Upper lobe of left lung (tissue), 6 donors: ENCODE data around the gene ASIP. TPM values are rescaled to one million over a fixed set of nuclear protein-coding genes. Genes with fewer than 3 reads are reported as not detected.
"Not testable (repeated sequence)": the region's sequence is repeated elsewhere in the genome, so short reads cannot be mapped to it uniquely, and the experiment has no call there.

ENCODE experiments used
- ATAC-seq, 2 donors: fragments of 200-7000 bp; cut with Tn5 transposase; one replicate each; pipeline ENCODE4 v1.9.1; 2022; ENCODE audit warnings: mild to moderate bottlenecking in 2 of 2, moderate library complexity in 2 of 2; ENCODE audit not compliant: low FRiP score in 2 of 2
- DNase-seq, 2 donors: peaks; one replicate each; pipeline ENCODE4 v3.0.0-alpha.2; 2019 to 2020
- H3K27ac ChIP-seq, 4 donors: fragments of 200-600 bp; sonication (generic); one replicate each; pipeline ENCODE4 v1.5.1; 2016 to 2019
- H3K27me3 ChIP-seq, 4 donors: fragments of 200-600 bp; sonication (generic); one replicate each; pipeline ENCODE4 v1.5.1; 2017 to 2019
- H3K36me3 ChIP-seq, 4 donors: fragments of 200-600 bp; sonication (generic); one replicate each; pipeline ENCODE4 v1.5.1; 2016 to 2019
- H3K4me1 ChIP-seq, 4 donors: fragments of 200-600 bp; sonication (generic); one replicate each; pipeline ENCODE4 v1.5.1; 2018 to 2019
- H3K4me3 ChIP-seq, 4 donors: fragments of 200-600 bp; sonication (generic); one replicate each; pipeline ENCODE4 v1.5.1; 2017 to 2019; ENCODE audit warnings: mild to moderate bottlenecking in 2 of 4, moderate library complexity in 1 of 4
- H3K9me3 ChIP-seq, 4 donors: fragments of 200-600 bp; sonication (generic); one replicate each; pipeline ENCODE4 v1.5.1; 2018 to 2019
- CTCF ChIP-seq, 6 experiments: fragments of 450-650 bp in 4 of 6; fragments of 200-600 bp in 2 of 6; sonication (generic) in 2 of 6; IDR thresholded peaks; one replicate each; pipeline ENCODE4 v1.5.1; 2016 to 2019; ENCODE audit warnings: antibody characterized with exemption in 6 of 6
- EP300 ChIP-seq, 4 donors: sonication (generic); formaldehyde crosslinking; IDR thresholded peaks; one replicate each; pipeline ENCODE4 v1.5.1; 2017; ENCODE audit warnings: antibody characterized with exemption in 4 of 4, control low read depth in 2 of 4
- POLR2A ChIP-seq, 4 donors: fragments of 450-650 bp; IDR thresholded peaks; one replicate each; pipeline ENCODE4 v1.5.1; 2016 to 2017; ENCODE audit warnings: antibody characterized with exemption in 4 of 4, mild to moderate bottlenecking in 2 of 4
- POLR2AphosphoS5 ChIP-seq, 2 donors: sonication (generic); formaldehyde crosslinking; IDR thresholded peaks; one replicate each; pipeline ENCODE4 v1.5.1; 2017; ENCODE audit warnings: antibody characterized with exemption in 2 of 2
- WGBS, 2 donors: methylation state at CpG; one replicate each; pipeline ENCODE4 v1.1.5; 2017 to 2018; 5-methylcytosine and 5-hydroxymethylcytosine counted together
- total RNA-seq, 6 donors: library from RNA; depleted of rRNA in 4 of 6; stranded (reverse); fragments of >200 nt in 4 of 6; gene quantifications; one replicate each; pipeline versions ENCODE4 v1.1.0 to v1.2.1, GENCODE V29; 2016 to 2021
- donor health status: DM: no; HTN: no; CAD: no; lungs with moderate emphysema.
- donor health status: DM: no; HTN: yes; CAD: no; lungs with severe emphysema.

ASIP gene
- total RNA-seq, 6 donors from 2014 or later: 0.47 to 0.54 TPM; not detected in 4

GRCh38 chr20:34216382-34216742 lies 24.9 kb upstream of the ASIP start:
- TF ChIP-seq POLR2AphosphoS5 (IDR thresholded peaks at IDR 0.05) (no peak), POLR2A (IDR thresholded peaks at IDR 0.05) (no peak), EP300 (IDR thresholded peaks at IDR 0.05) (no peak), CTCF (IDR thresholded peaks at IDR 0.05) (no peak)
- DNase-seq (no peak), ATAC-seq (no peak)
- Histone ChIP-seq H3K9me3 (peaks cover 0 to 7% (median 1%) of the 10 kb centered on the region in 4 donors), H3K4me1 (peaks cover 5 to 15% (median 12%) of the 10 kb centered on the region in 4 donors), H3K4me3 (peak overlapping the region in 3 of 4 donors; percentile 35 to 52 (median 51)), H3K27ac (peak overlapping the region; percentile 58 to 82 (median 78)), H3K36me3 (no peaks in the 10 kb centered on the region), H3K27me3 (no peaks in the 10 kb centered on the region)
- WGBS, 2 donors: 8 to 11% methylated on average over 2 of the region's 2 CpGs

- H3K9me3 ChIP-seq: no peaks in the 10 kb centered on the region
- no peak overlapping the region for H3K27ac ChIP-seq
- H3K4me1 ChIP-seq: peaks cover 5 to 13% (median 9%) of the 10 kb centered on the region in 4 donors
- TF ChIP-seq POLR2AphosphoS5 (IDR thresholded peaks at IDR 0.05) (no peak), POLR2A (IDR thresholded peaks at IDR 0.05) (no peak), EP300 (IDR thresholded peaks at IDR 0.05) (no peak), CTCF (IDR thresholded peaks at IDR 0.05) (no peak)
- ATAC-seq (no peak), DNase-seq (no peak)
- no peaks in the 10 kb centered on the region for H3K27me3 ChIP-seq
- WGBS, 2 donors: 52 to 57% methylated on average over 5 of the region's 5 CpGs
- H3K4me3 ChIP-seq: no peak overlapping the region
- H3K36me3 ChIP-seq: no peaks in the 10 kb centered on the region
Observed at GRCh38 chr20:34220561-34220960, 20.7 kb upstream of the ASIP start.

GRCh38 chr20:34222208-34222607 lies 19.0 kb upstream of the ASIP start:
- Histone ChIP-seq H3K4me3 (no peak overlapping the region), H3K4me1 (peaks cover 0 to 4% (median 0%) of the 10 kb centered on the region in 4 donors), H3K9me3 (no peaks in the 10 kb centered on the region), H3K27ac (no peak overlapping the region), H3K36me3 (no peaks in the 10 kb centered on the region), H3K27me3 (no peaks in the 10 kb centered on the region)
- 31 to 70% methylated on average over 3 of the region's 3 CpGs for WGBS, 2 donors
- ATAC-seq (peak in 1 of 2 donors; percentile 83), DNase-seq (peak in 1 of 2 donors; percentile 55)
- TF ChIP-seq CTCF (IDR thresholded peaks at IDR 0.05) (no peak), POLR2AphosphoS5 (IDR thresholded peaks at IDR 0.05) (no peak), POLR2A (IDR thresholded peaks at IDR 0.05) (no peak), EP300 (IDR thresholded peaks at IDR 0.05) (no peak)

GRCh38 chr20:34224251-34224650 lies 17.0 kb upstream of the ASIP start:
- not testable (repeated sequence) for DNase-seq, H3K27ac ChIP-seq, H3K27me3 ChIP-seq, H3K36me3 ChIP-seq, H3K4me3 ChIP-seq, ATAC-seq, H3K4me1 ChIP-seq, H3K9me3 ChIP-seq
- 87 to 100% methylated on average over 1 of the region's 2 CpGs for WGBS, 2 donors

GRCh38 chr20:34231634-34232033 lies 9.6 kb upstream of the ASIP start:
- no peak overlapping the region for H3K4me3 ChIP-seq
- no peaks in the 10 kb centered on the region for H3K36me3 ChIP-seq
- TF ChIP-seq POLR2AphosphoS5 (IDR thresholded peaks at IDR 0.05) (no peak), POLR2A (IDR thresholded peaks at IDR 0.05) (no peak), CTCF (IDR thresholded peaks at IDR 0.05) (no peak), EP300 (IDR thresholded peaks at IDR 0.05) (no peak)
- H3K27me3 ChIP-seq: no peaks in the 10 kb centered on the region
- no peaks in the 10 kb centered on the region for H3K9me3 ChIP-seq
- no peaks in the 10 kb centered on the region for H3K4me1 ChIP-seq
- ATAC-seq (no peak), DNase-seq (no peak)
- H3K27ac ChIP-seq: no peak overlapping the region
